Stimulated activated CD4-positive, alpha-beta T cell treated with anti-CD3 and anti-CD28 coated beads, Interleukin-15, amount 100 ng/mL, for 48 hours (primary cell): ENCODE data around the gene SLC5A3.

Experiments used
- DNase-seq, 2 donors: peaks; one replicate each; pipeline ENCODE4 v3.0.0-alpha.2; 2020; ENCODE audit warnings: low read depth in 2 of 2

SLC5A3 gene

GRCh38 chr21:34100337-34100736, 27.0 kb downstream of the SLC5A3 start:
- DNase-seq = no peak

GRCh38 chr21:34100790-34101189, 27.4 kb downstream of the SLC5A3 start:
- no peak for DNase-seq

GRCh38 chr21:34105947-34106541, 32.7 kb downstream of the SLC5A3 start:
- DNase-seq = no peak

GRCh38 chr21:34107606-34108005, 34.2 kb downstream of the SLC5A3 start:
- no peak for DNase-seq

- DNase-seq = no peak
These were observed 35.7 kb downstream of the SLC5A3 start for GRCh38 chr21:34109075-34109474.

GRCh38 chr21:34110594-34111202, 37.3 kb downstream of the SLC5A3 start:
- no peak for DNase-seq

- DNase-seq = no peak
These were observed 39.1 kb downstream of the SLC5A3 start for GRCh38 chr21:34112316-34113033.

GRCh38 chr21:34113842-34114241, 40.5 kb downstream of the SLC5A3 start:
- DNase-seq = no peak

GRCh38 chr21:34115160-34115559, 41.8 kb downstream of the SLC5A3 start:
- no peak for DNase-seq

GRCh38 chr21:34116569-34116968, 43.2 kb downstream of the SLC5A3 start:
- DNase-seq = no peak

GRCh38 chr21:34120867-34121266, 47.5 kb downstream of the SLC5A3 start:
- no peak for DNase-seq

GRCh38 chr21:34122047-34122446, 48.7 kb downstream of the SLC5A3 start:
- DNase-seq = no peak
